GM23338 (cell line): ENCODE results near the gene SUMO4.

Experiments
- CREB1 ChIP-seq: fragments of 250-450 bp; sonication (Bioruptor Pico); IDR thresholded peaks from 2 replicates; pipeline ENCODE4 v1.5.0; 2020; ENCODE audit warnings: low read depth, mild to moderate bottlenecking, moderate library complexity
- EZH2 ChIP-seq: fragments of 200-600 bp; sonication (generic); IDR thresholded peaks from one replicate; pipeline ENCODE4 v1.8.0; 2017; ENCODE audit warnings: antibody characterized with exemption, mild to moderate bottlenecking, low read depth; ENCODE audit not compliant: unreplicated experiment
- EZH2phosphoT487 ChIP-seq: fragments of 200-600 bp; sonication (generic); IDR thresholded peaks from one replicate; pipeline ENCODE4 v1.8.1; 2018; ENCODE audit warnings: antibody characterized with exemption; ENCODE audit not compliant: unreplicated experiment
- POLR2AphosphoS5 ChIP-seq: IDR thresholded peaks from 2 replicates; pipeline ENCODE4 v1.6.1; 2016; ENCODE audit warnings: antibody characterized with exemption, low read depth
- STAT1 ChIP-seq: IDR thresholded peaks from one replicate; pipeline ENCODE4 v1.6.1; 2016; ENCODE audit warnings: antibody characterized with exemption; ENCODE audit not compliant: unreplicated experiment
- TF ChIP-seq, protein P1 (sequence below), 2 experiments: fragments of 200-600 bp in 1 of 2; sonication (generic) in 1 of 2; conservative IDR thresholded peaks; 2 replicates each; pipeline versions ENCODE4 v1.5.1 to v1.6.1; 2016 to 2017; ENCODE audit warnings: antibody characterized with exemption in 2 of 2, low read depth in 2 of 2, mild to moderate bottlenecking in 2 of 2, moderate library complexity in 1 of 2
- TF ChIP-seq, protein P2 (sequence below): IDR thresholded peaks from one replicate; pipeline ENCODE4 v1.6.1; 2018; ENCODE audit warnings: antibody characterized with exemption; ENCODE audit not compliant: unreplicated experiment
- TF ChIP-seq, protein P3 (sequence below): IDR thresholded peaks from 2 replicates; pipeline ENCODE4 v1.6.1; 2016; ENCODE audit warnings: antibody characterized with exemption

DNA sequence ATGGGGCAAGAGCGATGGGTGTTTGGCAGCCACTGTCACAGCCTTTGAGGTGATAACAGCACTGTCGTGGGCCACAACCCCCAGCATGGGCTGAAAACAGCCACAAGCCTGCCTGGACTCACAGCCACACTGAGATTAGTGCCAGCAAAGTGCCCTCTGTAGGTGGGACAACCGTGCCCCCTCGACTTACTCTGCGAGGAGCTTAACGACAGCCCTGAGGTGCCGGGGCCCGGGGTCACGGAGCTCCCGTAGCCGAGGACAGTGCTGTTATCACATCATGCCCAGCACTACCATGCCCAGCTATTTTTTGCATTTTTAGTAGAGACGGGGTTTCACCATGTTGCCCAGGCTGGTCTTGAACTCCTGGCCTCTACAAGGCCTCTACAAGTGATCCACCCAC, 36.6 kb downstream of the SUMO4 start:
- TF ChIP-seq, protein P1, sequence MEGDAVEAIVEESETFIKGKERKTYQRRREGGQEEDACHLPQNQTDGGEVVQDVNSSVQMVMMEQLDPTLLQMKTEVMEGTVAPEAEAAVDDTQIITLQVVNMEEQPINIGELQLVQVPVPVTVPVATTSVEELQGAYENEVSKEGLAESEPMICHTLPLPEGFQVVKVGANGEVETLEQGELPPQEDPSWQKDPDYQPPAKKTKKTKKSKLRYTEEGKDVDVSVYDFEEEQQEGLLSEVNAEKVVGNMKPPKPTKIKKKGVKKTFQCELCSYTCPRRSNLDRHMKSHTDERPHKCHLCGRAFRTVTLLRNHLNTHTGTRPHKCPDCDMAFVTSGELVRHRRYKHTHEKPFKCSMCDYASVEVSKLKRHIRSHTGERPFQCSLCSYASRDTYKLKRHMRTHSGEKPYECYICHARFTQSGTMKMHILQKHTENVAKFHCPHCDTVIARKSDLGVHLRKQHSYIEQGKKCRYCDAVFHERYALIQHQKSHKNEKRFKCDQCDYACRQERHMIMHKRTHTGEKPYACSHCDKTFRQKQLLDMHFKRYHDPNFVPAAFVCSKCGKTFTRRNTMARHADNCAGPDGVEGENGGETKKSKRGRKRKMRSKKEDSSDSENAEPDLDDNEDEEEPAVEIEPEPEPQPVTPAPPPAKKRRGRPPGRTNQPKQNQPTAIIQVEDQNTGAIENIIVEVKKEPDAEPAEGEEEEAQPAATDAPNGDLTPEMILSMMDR (conservative IDR thresholded peaks at IDR 0.05; ENCODE audit: low read depth in 2 of 2), result no peak
- TF ChIP-seq CREB1 (CRISPR knock-in tag), result no peak
- no peak for TF ChIP-seq POLR2AphosphoS5
- TF ChIP-seq EZH2phosphoT487, result no peak
- no peak for TF ChIP-seq EZH2
- TF ChIP-seq, protein P2, sequence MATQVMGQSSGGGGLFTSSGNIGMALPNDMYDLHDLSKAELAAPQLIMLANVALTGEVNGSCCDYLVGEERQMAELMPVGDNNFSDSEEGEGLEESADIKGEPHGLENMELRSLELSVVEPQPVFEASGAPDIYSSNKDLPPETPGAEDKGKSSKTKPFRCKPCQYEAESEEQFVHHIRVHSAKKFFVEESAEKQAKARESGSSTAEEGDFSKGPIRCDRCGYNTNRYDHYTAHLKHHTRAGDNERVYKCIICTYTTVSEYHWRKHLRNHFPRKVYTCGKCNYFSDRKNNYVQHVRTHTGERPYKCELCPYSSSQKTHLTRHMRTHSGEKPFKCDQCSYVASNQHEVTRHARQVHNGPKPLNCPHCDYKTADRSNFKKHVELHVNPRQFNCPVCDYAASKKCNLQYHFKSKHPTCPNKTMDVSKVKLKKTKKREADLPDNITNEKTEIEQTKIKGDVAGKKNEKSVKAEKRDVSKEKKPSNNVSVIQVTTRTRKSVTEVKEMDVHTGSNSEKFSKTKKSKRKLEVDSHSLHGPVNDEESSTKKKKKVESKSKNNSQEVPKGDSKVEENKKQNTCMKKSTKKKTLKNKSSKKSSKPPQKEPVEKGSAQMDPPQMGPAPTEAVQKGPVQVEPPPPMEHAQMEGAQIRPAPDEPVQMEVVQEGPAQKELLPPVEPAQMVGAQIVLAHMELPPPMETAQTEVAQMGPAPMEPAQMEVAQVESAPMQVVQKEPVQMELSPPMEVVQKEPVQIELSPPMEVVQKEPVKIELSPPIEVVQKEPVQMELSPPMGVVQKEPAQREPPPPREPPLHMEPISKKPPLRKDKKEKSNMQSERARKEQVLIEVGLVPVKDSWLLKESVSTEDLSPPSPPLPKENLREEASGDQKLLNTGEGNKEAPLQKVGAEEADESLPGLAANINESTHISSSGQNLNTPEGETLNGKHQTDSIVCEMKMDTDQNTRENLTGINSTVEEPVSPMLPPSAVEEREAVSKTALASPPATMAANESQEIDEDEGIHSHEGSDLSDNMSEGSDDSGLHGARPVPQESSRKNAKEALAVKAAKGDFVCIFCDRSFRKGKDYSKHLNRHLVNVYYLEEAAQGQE, result no peak
- TF ChIP-seq, protein P3, sequence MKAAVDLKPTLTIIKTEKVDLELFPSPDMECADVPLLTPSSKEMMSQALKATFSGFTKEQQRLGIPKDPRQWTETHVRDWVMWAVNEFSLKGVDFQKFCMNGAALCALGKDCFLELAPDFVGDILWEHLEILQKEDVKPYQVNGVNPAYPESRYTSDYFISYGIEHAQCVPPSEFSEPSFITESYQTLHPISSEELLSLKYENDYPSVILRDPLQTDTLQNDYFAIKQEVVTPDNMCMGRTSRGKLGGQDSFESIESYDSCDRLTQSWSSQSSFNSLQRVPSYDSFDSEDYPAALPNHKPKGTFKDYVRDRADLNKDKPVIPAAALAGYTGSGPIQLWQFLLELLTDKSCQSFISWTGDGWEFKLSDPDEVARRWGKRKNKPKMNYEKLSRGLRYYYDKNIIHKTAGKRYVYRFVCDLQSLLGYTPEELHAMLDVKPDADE, result no peak
- TF ChIP-seq STAT1, result no peak
